Motor neuron (in vitro differentiated cells): ENCODE measurements around the gene FAM171A2. TPM values are rescaled to one million over a fixed set of nuclear protein-coding genes. Genes with fewer than 3 reads are reported as not detected.
"Not testable (repeated sequence)": the region's sequence is repeated elsewhere in the genome, so short reads cannot be mapped to it uniquely, and the experiment has no call there.

ENCODE experiments used
- ATAC-seq, 8 experiments: fragments of 200-7000 bp; cut with Tn5 transposase; replicated peaks in 6 of 8; 2 replicates each; pipeline ENCODE4 v1.8.0; 2021; ENCODE audit warnings: mild to moderate bottlenecking in 8 of 8, moderate library complexity in 8 of 8
- H3K27ac ChIP-seq, 2 donors: fragments of 250-450 bp; sonication (Bioruptor Pico); 2 replicates each; pipeline ENCODE4 v1.9.0; 2021; ENCODE audit warnings: antibody characterized with exemption in 2 of 2, mild to moderate bottlenecking in 2 of 2, moderate library complexity in 1 of 2
- H3K4me1 ChIP-seq, 2 donors: fragments of 250-450 bp; sonication (Bioruptor Pico); replicated peaks in 1 of 2; 2 replicates each; pipeline ENCODE4 v1.6.1; 2021; ENCODE audit warnings: antibody characterized with exemption in 2 of 2, mild to moderate bottlenecking in 2 of 2, moderate library complexity in 1 of 2
- H3K4me3 ChIP-seq, 5 donors: fragments of 250-450 bp; sonication (Bioruptor Pico); 2 replicates each; pipeline ENCODE4 v1.9.0; 2021; ENCODE audit warnings: antibody characterized with exemption in 5 of 5, mild to moderate bottlenecking in 5 of 5, moderate library complexity in 4 of 5
- WGBS, 10 experiments: fragments of 450-650 bp; shearing (Covaris generic); methylation state at CpG; one replicate each; pipeline ENCODE4 v1.0.0; 2022; 5-methylcytosine and 5-hydroxymethylcytosine counted together
- in situ Hi-C, 9 experiments: fragments of 400-800 bp; cut with MboI; loops; one replicate each; pipeline ENCODE4 v1.15.0; 2021; ENCODE audit warnings: low sequenced_read_pairs in 9 of 9, low pct_unique_long_range_greater_than_20kb in 2 of 9; ENCODE audit not compliant: unreplicated experiment in 9 of 9
- total RNA-seq, 8 experiments: library from RNA; unstranded; fragments of 300-600 nt; gene quantifications; 2 replicates each; pipeline versions ENCODE4 v1.2.3 to v1.2.4, GENCODE V29; 2022

FAM171A2 gene
- total RNA-seq, 8 experiments from 2014 or later, result 0.81 to 30.1 (median 22.7) TPM

- 0 to 22% (median 3%) methylated on average over 1 to 7 of the region's 7 CpGs; no CpG with 5 or more reads in 2 of the 10 experiments for WGBS, 10 experiments
- peak; percentile 25 to 60 (median 53) for ATAC-seq
- Histone ChIP-seq H3K4me1 (peaks cover 6% of the 10 kb centered on the region in 2 donors), H3K4me3 (no peak overlapping the region), H3K27ac (no peak overlapping the region)
- in situ Hi-C loops, result loop anchor here in 3 of 9 experiments (25.0 kb wide), 1 partner anchor 119 kb away; the partner anchor contains the start of gene UBTF (in 3 of the 3)
Measured at GRCh38 chr17:44331249-44331760, 32.3 kb downstream of the FAM171A2 start.

GRCh38 chr17:44330263-44330662 is 33.4 kb downstream of the FAM171A2 start:
- not testable (repeated sequence) for H3K4me1 ChIP-seq, H3K4me3 ChIP-seq, ATAC-seq, H3K27ac ChIP-seq
- in situ Hi-C loops, result loop anchor here in 3 of 9 experiments (25.0 kb wide), 1 partner anchor 118 kb away; the partner anchor contains the start of gene UBTF (in 3 of the 3)
- WGBS, 10 experiments, result 71 to 100% (median 94%) methylated on average over 1 to 4 of the region's 5 CpGs; no CpG with 5 or more reads in 2 of the 10 experiments

DNA sequence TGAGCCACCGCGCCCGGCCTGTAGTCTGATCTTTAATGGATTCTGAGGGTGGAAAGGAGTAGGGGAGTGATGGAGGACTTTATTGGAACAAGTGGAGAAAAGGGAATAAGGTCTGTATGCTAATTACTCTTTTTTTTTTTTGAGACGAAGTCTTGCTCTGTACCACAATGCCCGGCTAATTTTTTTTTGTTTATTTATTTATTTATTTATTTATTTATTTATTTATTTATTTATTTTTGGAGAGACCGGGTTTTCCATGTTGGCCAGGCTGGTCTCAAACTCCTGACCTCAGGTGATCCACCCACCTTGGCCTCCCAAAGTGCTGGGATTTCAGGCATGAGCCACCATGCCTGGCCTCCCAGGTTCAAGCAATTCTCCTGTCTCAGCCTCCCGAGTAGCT is 34.1 kb downstream of the FAM171A2 start:
- in situ Hi-C loops, result loop anchor here in 7 of 9 experiments (10.0 to 25.0 kb wide), 3 partner anchors 105 to 117 kb away; partner anchors contain the start of gene UBTF (in 6 of the 7)
- WGBS, 10 experiments, result 52 to 92% (median 82%) methylated on average over 2 to 7 of the region's 7 CpGs; no CpG with 5 or more reads in 2 of the 10 experiments

DNA sequence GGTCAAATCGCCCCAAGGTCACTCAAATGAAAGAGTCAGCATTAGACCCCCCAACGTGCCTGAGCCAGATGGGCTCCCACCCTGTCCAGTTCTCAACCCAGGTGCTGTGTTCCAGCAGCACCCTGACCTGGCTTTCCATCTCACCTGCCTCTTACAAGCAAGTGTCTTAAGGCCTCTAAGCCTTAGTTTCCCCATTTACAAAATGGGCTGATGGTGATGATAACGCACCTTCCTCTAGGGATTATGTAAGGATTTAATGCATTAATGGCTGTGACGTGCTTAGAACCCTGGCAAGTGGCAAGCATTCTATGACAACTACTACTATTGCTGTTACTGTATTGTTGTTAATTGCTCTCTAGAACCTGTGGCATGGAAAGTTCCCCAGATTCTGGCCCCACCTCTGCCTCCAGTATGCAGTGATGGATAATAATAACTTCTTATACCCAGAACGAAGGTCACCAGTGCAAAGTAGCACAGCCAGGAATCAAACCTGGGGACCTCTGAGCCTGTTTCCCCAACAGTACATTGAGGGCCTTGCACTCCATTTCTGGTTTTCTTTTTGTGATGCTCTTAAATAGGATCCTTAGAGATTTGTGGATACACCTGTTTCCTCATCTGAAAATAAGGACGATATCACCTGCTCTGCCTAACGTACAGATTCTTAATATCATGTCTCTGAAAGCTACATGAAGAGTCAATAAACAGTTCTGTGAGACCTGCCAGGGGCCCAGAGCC is 35.8 kb downstream of the FAM171A2 start:
- Histone ChIP-seq H3K4me1 (peaks cover 10 to 15% of the 10 kb centered on the region in 2 donors), H3K4me3 (no peak overlapping the region), H3K27ac (no peak overlapping the region)
- in situ Hi-C loops, result loop anchor here in 7 of 9 experiments (10.0 to 25.0 kb wide), 3 partner anchors 103 to 116 kb away; partner anchors contain the start of gene UBTF (in 6 of the 7)
- ATAC-seq, result no peak
- 58 to 100% (median 85%) methylated on average over 1 to 5 of the region's 7 CpGs; no CpG with 5 or more reads in 1 of the 10 experiments for WGBS, 10 experiments

More for the DNA sequence above, 34.1 kb downstream of the FAM171A2 start:
- not testable (repeated sequence) for H3K4me3 ChIP-seq, H3K4me1 ChIP-seq, H3K27ac ChIP-seq, ATAC-seq

DNA sequence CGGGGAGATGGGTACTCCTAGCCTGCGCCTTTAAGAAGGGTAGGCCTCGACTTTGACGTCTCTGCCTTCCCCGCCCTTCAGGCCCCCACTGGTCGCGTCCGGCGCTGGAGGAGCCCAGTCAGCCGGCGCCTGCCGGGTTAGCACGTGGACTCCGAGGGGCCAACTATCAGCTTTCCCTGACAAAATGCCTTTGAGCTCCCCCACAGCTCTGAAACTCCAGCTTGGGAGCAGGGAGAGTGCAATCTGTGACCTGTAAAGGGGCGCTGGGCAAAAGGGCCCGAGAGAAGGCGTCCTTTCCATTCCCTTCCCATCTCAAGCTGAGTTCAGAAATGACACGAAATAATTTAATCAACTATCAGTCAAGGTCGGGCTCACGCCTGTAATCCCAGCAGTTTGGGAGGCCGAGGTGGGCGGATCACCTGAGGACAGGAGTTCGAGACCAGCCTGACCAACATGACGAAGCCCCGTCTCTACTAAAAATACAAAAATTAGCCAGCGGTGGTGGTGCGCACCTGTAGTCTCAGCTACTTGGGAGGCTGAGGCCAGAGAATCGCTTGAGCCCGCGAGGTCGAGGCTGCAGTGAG is 36.7 kb downstream of the FAM171A2 start:
- in situ Hi-C loops, result loop anchor here in 7 of 9 experiments (10.0 to 25.0 kb wide), 3 partner anchors 102 to 115 kb away; partner anchors contain the start of gene UBTF (in 6 of the 7)
- ATAC-seq, result peak; percentile 43 to 74 (median 64)
- Histone ChIP-seq H3K27ac (no peak overlapping the region), H3K4me1 (peaks cover 10 to 15% of the 10 kb centered on the region in 2 donors), H3K4me3 (peak overlapping the region in 4 of 5 donors; percentile 84 to 97 (median 90))
- WGBS, 10 experiments, result 18 to 70% (median 42%) methylated on average over 2 to 12 of the region's 31 CpGs; no CpG with 5 or more reads in 3 of the 10 experiments

DNA sequence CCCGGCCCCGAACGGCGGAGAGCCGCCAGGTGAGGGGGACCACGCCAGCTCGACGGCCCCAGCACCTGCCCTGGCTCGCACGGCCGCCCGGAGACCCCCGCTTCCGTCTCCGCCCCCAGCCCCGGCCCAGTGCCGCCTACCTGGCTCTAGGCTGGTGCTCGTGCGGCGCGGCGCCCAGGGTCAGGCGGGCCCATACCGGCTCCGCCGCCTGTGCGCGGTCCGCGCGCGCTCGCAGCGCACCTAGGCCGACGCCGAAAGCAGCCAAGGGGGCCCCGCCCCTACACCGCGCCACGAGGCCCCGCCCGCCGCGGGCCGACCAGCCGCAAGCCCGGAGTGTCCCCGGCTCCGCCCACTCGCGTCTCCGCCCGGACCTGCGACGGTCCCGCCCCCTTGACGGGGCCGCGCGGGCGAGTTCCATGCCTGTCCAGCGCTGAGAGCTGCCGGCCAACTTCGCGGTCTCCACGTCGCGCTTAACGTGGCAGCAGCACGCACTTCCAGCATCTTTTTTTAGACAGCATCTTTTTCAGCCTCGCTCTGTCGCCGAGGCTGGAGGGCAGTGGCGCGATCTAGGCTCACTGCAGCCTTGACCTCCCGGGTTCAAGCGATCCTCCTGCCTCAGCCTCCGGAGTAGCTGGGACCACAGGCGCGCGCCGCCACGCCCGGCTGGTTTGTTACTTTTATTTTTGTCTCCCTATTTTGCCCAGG is 38.9 kb downstream of the FAM171A2 start, which contains the start of gene SLC25A39:
Gene SLC25A39, minus strand, starts transcription at position 253 of the 705 bp plus-strand sequence. CDS start 1,261 bp downstream, outside the sequence.
- in situ Hi-C loops, result loop anchor here in 7 of 9 experiments (10.0 to 25.0 kb wide), 3 partner anchors 100 to 112 kb away; partner anchors contain the start of gene UBTF (in 6 of the 7)
- WGBS, 10 experiments, result 0% methylated on average over 1 to 4 of the region's 85 CpGs; no CpG with 5 or more reads in 7 of the 10 experiments
- H3K27ac ChIP-seq, result peak within 1 kb of the TSS; percentile 35 to 65
- H3K4me3 ChIP-seq, result peak within 1 kb of the TSS; percentile 78 to 97 (median 86)
- H3K4me1 ChIP-seq, result peaks cover 4 to 11% of the 10 kb centered on the region in 2 donors
- ATAC-seq, result peak; percentile 61 to 83 (median 81)

DNA sequence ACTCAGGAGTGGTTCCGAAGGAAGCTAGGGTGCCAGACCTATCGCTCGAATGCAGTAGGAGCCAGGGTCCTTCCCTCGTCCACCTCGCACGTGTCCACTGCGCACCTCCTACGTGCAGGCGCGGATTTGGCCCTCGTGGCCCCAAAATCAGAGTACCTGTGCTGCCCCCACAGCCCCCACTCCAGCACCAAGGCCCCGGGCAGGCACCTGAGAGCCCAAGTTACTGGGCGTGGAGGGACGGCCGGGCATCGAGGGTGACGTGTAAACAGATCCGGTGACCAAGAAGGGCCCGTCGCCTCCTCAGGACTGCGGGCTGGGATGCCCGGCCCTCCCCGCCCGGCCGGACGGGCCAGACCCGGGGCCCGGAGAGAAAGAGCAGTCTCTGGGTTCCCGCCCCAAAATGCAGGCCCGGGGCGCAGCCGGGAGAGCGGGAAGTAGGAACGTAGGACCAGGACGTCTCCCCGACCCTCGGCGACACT is 39.5 kb downstream of the FAM171A2 start:
- H3K4me1 ChIP-seq, result peaks cover 4 to 11% of the 10 kb centered on the region in 2 donors
- peak overlapping the region; percentile 78 to 97 (median 86) for H3K4me3 ChIP-seq
- ATAC-seq, result peak; percentile 6 to 23 (median 13)
- in situ Hi-C loops, result loop anchor here in 4 of 9 experiments (10.0 kb wide), 2 partner anchors 99 to 109 kb away; partner anchors contain the start of gene UBTF (in 3 of the 4)
- WGBS, 10 experiments, result 0% methylated on average over 2 to 5 of the region's 38 CpGs; no CpG with 5 or more reads in 8 of the 10 experiments
- H3K27ac ChIP-seq, result peak overlapping the region; percentile 35 to 65

GRCh38 chr17:44323359-44324091 is 40.1 kb downstream of the FAM171A2 start:
- Histone ChIP-seq H3K27ac (no peak overlapping the region), H3K4me3 (peak overlapping the region; percentile 78 to 97 (median 86)), H3K4me1 (peaks cover 4 to 11% of the 10 kb centered on the region in 2 donors)
- in situ Hi-C loops, result loop anchor here in 4 of 9 experiments (10.0 kb wide), 2 partner anchors 99 to 109 kb away; partner anchors contain the start of gene UBTF (in 3 of the 4)
- WGBS, 10 experiments, result 48 to 73% methylated on average over 5 to 7 of the region's 27 CpGs; no CpG with 5 or more reads in 8 of the 10 experiments
- peak in 1 of 8 experiments; percentile 3 for ATAC-seq

- no peak for ATAC-seq
- no peak overlapping the region for H3K4me3 ChIP-seq
- no peak overlapping the region for H3K27ac ChIP-seq
- in situ Hi-C loops, result loop anchor here in 4 of 9 experiments (10.0 kb wide), 2 partner anchors 98 to 108 kb away; partner anchors contain the start of gene UBTF (in 3 of the 4)
- peaks cover 4 to 11% of the 10 kb centered on the region in 2 donors for H3K4me1 ChIP-seq
- WGBS, 10 experiments, result 90 to 100% (median 100%) methylated on average over 1 to 11 of the region's 11 CpGs; no CpG with 5 or more reads in 4 of the 10 experiments
Measured at GRCh38 chr17:44322236-44322895, 41.3 kb downstream of the FAM171A2 start.

GRCh38 chr17:44321246-44322120 is 42.2 kb downstream of the FAM171A2 start:
- Histone ChIP-seq H3K4me3 (no peak overlapping the region), H3K27ac (no peak overlapping the region), H3K4me1 (peaks cover 4 to 11% of the 10 kb centered on the region in 2 donors)
- no peak for ATAC-seq
- 80 to 100% (median 96%) methylated on average over 1 to 11 of the region's 21 CpGs; no CpG with 5 or more reads in 4 of the 10 experiments for WGBS, 10 experiments
- in situ Hi-C loops, result loop anchor here in 4 of 9 experiments (10.0 kb wide), 2 partner anchors 97 to 107 kb away; partner anchors contain the start of gene UBTF (in 3 of the 4)
